Mesenteric fat pad (tissue), 1 donor: ENCODE data around the gene CEP43. TPM values are rescaled to one million over a fixed set of nuclear protein-coding genes. Genes with fewer than 3 reads are reported as not detected.

Experiments
- DNase-seq: peaks from one replicate; pipeline ENCODE4 v3.0.0-alpha.2; 2020; ENCODE audit warnings: low spot score
- microRNA-seq: library from miRNA; unstranded; fragments of <30 nt; microRNA quantifications from one replicate; pipeline ENCODE4 v1.2.0, GENCODE V29; 2020; ENCODE audit warnings: borderline number of aligned reads
- total RNA-seq: library from RNA; stranded (reverse); fragmentation: NEBNext Ultra II Directional; extraction: Animal tissue kit (Norgen Biotek cat#: 25700); gene quantifications from one replicate; pipeline ENCODE4 v1.2.1, GENCODE V29; 2021
- donor health status: DM: yes; HTN: yes; CAD: no.

CEP43 gene
- total RNA-seq, 1 donor from 2014 or later = 8.6 TPM

GRCh38 chr6:167007985-167008384, 8.8 kb downstream of the CEP43 start:
- DNase-seq = no peak

- DNase-seq = no peak
These were observed 13.9 kb downstream of the CEP43 start for GRCh38 chr6:167013067-167013466.

GRCh38 chr6:167013946-167014345, 14.7 kb downstream of the CEP43 start:
- no peak for DNase-seq

GRCh38 chr6:167015302-167015701, 16.1 kb downstream of the CEP43 start:
- DNase-seq = no peak

GRCh38 chr6:167020206-167020605, 21.0 kb downstream of the CEP43 start:
- no peak for DNase-seq

- DNase-seq = no peak
These were observed 28.1 kb downstream of the CEP43 start for GRCh38 chr6:167027308-167027707.

- DNase-seq = no peak
These were observed 28.6 kb downstream of the CEP43 start for GRCh38 chr6:167027772-167028171.

- no peak for DNase-seq
These were observed 31.2 kb downstream of the CEP43 start for GRCh38 chr6:167030222-167031072.

- no peak for DNase-seq
These were observed 32.0 kb downstream of the CEP43 start for GRCh38 chr6:167031082-167031709.

GRCh38 chr6:167034056-167034455, 34.9 kb downstream of the CEP43 start:
- no peak for DNase-seq

GRCh38 chr6:167037762-167038161, 38.6 kb downstream of the CEP43 start:
- DNase-seq = no peak

- DNase-seq = no peak
These were observed 45.5 kb downstream of the CEP43 start for GRCh38 chr6:167044696-167045095.

- no peak for DNase-seq
These were observed 46.8 kb downstream of the CEP43 start for GRCh38 chr6:167045828-167046580.

GRCh38 chr6:167046861-167047495, 47.8 kb downstream of the CEP43 start:
- no peak for DNase-seq

GRCh38 chr6:167047554-167047953, 48.4 kb downstream of the CEP43 start:
- DNase-seq = no peak

Small RNA genes within 50 kb of the gene (microRNA-seq; reads per million reads assigned to microRNA genes)
- gene MIR3939 = not detected

Other genes starting within 250 kb of the CEP43 start
- gene RNASET2, start 42.8 kb upstream of the CEP43 start, total RNA-seq = 50.6 TPM
- gene CCR6, start 123.7 kb downstream of the CEP43 start, total RNA-seq = not detected
- gene GPR31, start 158.6 kb downstream of the CEP43 start, total RNA-seq = not detected